Coronary artery (tissue), 2 donors: Measurements from ENCODE around the gene CCDC38.

Experiments used
- DNase-seq: peaks from one replicate; pipeline ENCODE4 v3.0.0-alpha.2; 2017; ENCODE audit warnings: low spot score
- H3K27ac ChIP-seq, 2 donors: fragments of 200-600 bp; sonication (generic); one replicate each; pipeline ENCODE4 v1.5.1; 2016 to 2019
- H3K4me3 ChIP-seq: fragments of 200-600 bp; sonication (generic); 2 replicates; pipeline ENCODE4 v1.5.1; 2016; ENCODE audit warnings: mild to moderate bottlenecking, moderate library complexity
- CTCF ChIP-seq: fragments of 200-600 bp; sonication (generic); IDR thresholded peaks from one replicate; pipeline ENCODE4 v1.5.1; 2019; ENCODE audit warnings: antibody characterized with exemption

The CCDC38 gene

GRCh38 chr12:95829395-95829794, 113.0 kb downstream of the CCDC38 start:
- H3K4me3 ChIP-seq: no peak overlapping the region
- no peak for TF ChIP-seq CTCF
- DNase-seq: no peak
- H3K27ac ChIP-seq: no peak overlapping the region

GRCh38 chr12:95820096-95820703, 122.2 kb downstream of the CCDC38 start:
- H3K4me3 ChIP-seq: no peak overlapping the region
- H3K27ac ChIP-seq: no peak overlapping the region
- no peak for TF ChIP-seq CTCF
- DNase-seq: no peak
